HG03196 (cell line): ENCODE data around the gene ZNF319.

Experiments
- ATAC-seq: cut with Tn5 transposase; IDR thresholded peaks from one replicate; pipeline ENCODE4 v1.9.1; 2021; ENCODE audit not compliant: unreplicated experiment

Gene ZNF319

GRCh38 chr16:57999971-58000705 is at the start of gene ZNF319:
ZNF319 (minus strand) TSS chr16:58000672; CDS start chr16:57998265, 2,407 bp downstream.
- peak; percentile 17 for ATAC-seq

- no peak for ATAC-seq
These were observed 49.0 kb upstream of the ZNF319 start for GRCh38 chr16:58049232-58050185.

GRCh38 chr16:58048494-58049231 is 48.2 kb upstream of the ZNF319 start:
- ATAC-seq, result no peak

- ATAC-seq, result no peak
These were observed 47.3 kb upstream of the ZNF319 start for GRCh38 chr16:58047557-58048348.

GRCh38 chr16:58046936-58047335 is 46.5 kb upstream of the ZNF319 start:
- ATAC-seq, result no peak

GRCh38 chr16:58046054-58046881 is 45.8 kb upstream of the ZNF319 start:
- ATAC-seq, result no peak

GRCh38 chr16:58045096-58045495 is 44.6 kb upstream of the ZNF319 start:
- no peak for ATAC-seq

- ATAC-seq, result no peak
These were observed 44.0 kb upstream of the ZNF319 start for GRCh38 chr16:58044266-58045019.

GRCh38 chr16:58043571-58044155 is 43.2 kb upstream of the ZNF319 start:
- no peak for ATAC-seq

GRCh38 chr16:58042886-58043515 is 42.5 kb upstream of the ZNF319 start:
- ATAC-seq, result no peak

GRCh38 chr16:58042001-58042885 is 41.8 kb upstream of the ZNF319 start:
- no peak for ATAC-seq

- no peak for ATAC-seq
These were observed 41.1 kb upstream of the ZNF319 start for GRCh38 chr16:58041628-58041955.

GRCh38 chr16:58040945-58041627 is 40.6 kb upstream of the ZNF319 start:
- ATAC-seq, result no peak

GRCh38 chr16:58040496-58040846 is 40.0 kb upstream of the ZNF319 start:
- ATAC-seq, result no peak

GRCh38 chr16:58039829-58040495 is 39.5 kb upstream of the ZNF319 start:
- ATAC-seq, result no peak

- ATAC-seq, result no peak
These were observed 37.8 kb upstream of the ZNF319 start for GRCh38 chr16:58038219-58038641.
